IMR-90 (cell line): ENCODE data around the gene FBXL7. TPM values are rescaled to one million over a fixed set of nuclear protein-coding genes. Genes with fewer than 3 reads are reported as not detected.

ENCODE experiments used
- ATAC-seq: fragments of 200-7000 bp; cut with Tn5 transposase; 2 replicates; pipeline ENCODE4 v1.9.1; 2020; ENCODE audit warnings: low read depth, mild to moderate bottlenecking, moderate library complexity
- BruUV-seq: library from RNA; stranded (reverse); fragments of 400-500 nt; replicated peaks from 2 replicates; lab custom pipeline; 2021; lab: Mats Ljungman, UMichigan
- CTCF ChIA-PET: fragments of 300-600 bp; formaldehyde crosslinking; extraction: SDS; loops from one replicate; lab custom pipeline; 2021; ENCODE audit warnings: antibody characterized with exemption; lab: Yijun Ruan, JAX
- POLR2A ChIA-PET: fragments of 300-600 bp; sonication (Branson Sonifier 250); formaldehyde crosslinking; loops from one replicate; lab custom pipeline; 2022; ENCODE audit warnings: antibody characterized with exemption; ENCODE audit not compliant: unreplicated experiment; lab: Charles Lee
- DNase-seq: peaks from one replicate; pipeline ENCODE4 v3.0.0; 2013
- H2AFZ ChIP-seq: replicated peaks from 2 replicates; pipeline ENCODE3; 2013; ENCODE audit warnings: low read length, mild to moderate bottlenecking; ENCODE audit not compliant: poor library complexity
- H2AK5ac ChIP-seq: 2 replicates; pipeline ENCODE4 v1.6.1; 2013; ENCODE audit warnings: low read depth, low read length, inconsistent platforms
- H2AK9ac ChIP-seq: replicated peaks from 2 replicates; pipeline ENCODE3; 2013; ENCODE audit warnings: mild to moderate bottlenecking, low read depth, low read length, moderate library complexity; ENCODE audit not compliant: poor library complexity
- H2BK120ac ChIP-seq: 2 replicates; pipeline ENCODE4 v1.6.1; 2013; ENCODE audit warnings: low read depth, low read length, inconsistent platforms
- H2BK15ac ChIP-seq: 3 replicates; pipeline ENCODE4 v1.6.1; 2013; ENCODE audit warnings: low read depth, low read length, inconsistent platforms
- H2BK20ac ChIP-seq: 2 replicates; pipeline ENCODE4 v1.6.1; 2013; ENCODE audit warnings: low read depth, mild to moderate bottlenecking, inconsistent platforms, low read length, moderate library complexity
- H2BK5ac ChIP-seq: 2 replicates; pipeline ENCODE4 v1.6.1; 2013; ENCODE audit warnings: mild to moderate bottlenecking, low read depth, low read length, inconsistent platforms; ENCODE audit not compliant: poor library complexity, severe bottlenecking
- H3K14ac ChIP-seq: replicated peaks from 2 replicates; pipeline ENCODE4 v1.6.1; 2013; ENCODE audit warnings: low read depth, low read length, inconsistent platforms
- H3K18ac ChIP-seq: 2 replicates; pipeline ENCODE4 v1.6.1; 2013; ENCODE audit warnings: low read depth, low read length, control low read depth
- H3K23ac ChIP-seq: 2 replicates; pipeline ENCODE4 v1.6.1; 2013; ENCODE audit warnings: low read depth, low read length, inconsistent platforms
- H3K27ac ChIP-seq: 2 replicates; pipeline ENCODE4 v1.5.1; 2013; ENCODE audit warnings: mild to moderate bottlenecking, control low read depth, low read length; ENCODE audit not compliant: insufficient read depth
- H3K27me3 ChIP-seq: 2 replicates; pipeline ENCODE4 v1.6.1; 2013; ENCODE audit warnings: low read length; ENCODE audit not compliant: control insufficient read depth, insufficient read depth
- H3K36me3 ChIP-seq: 2 replicates; pipeline ENCODE4 v1.6.1; 2013; ENCODE audit warnings: low read length, mixed read lengths; ENCODE audit not compliant: control insufficient read depth, insufficient read depth
- H3K4ac ChIP-seq: 2 replicates; pipeline ENCODE4 v1.6.1; 2013; ENCODE audit warnings: low read depth, low read length, inconsistent platforms
- H3K4me1 ChIP-seq: 2 replicates; pipeline ENCODE4 v1.6.1; 2013; ENCODE audit warnings: low read length, mixed read lengths; ENCODE audit not compliant: control insufficient read depth, insufficient read depth
- H3K4me2 ChIP-seq: 2 replicates; pipeline ENCODE4 v1.6.1; 2013; ENCODE audit warnings: low read depth, mild to moderate bottlenecking, control low read depth, low read length, moderate library complexity
- H3K4me3 ChIP-seq: 2 replicates; pipeline ENCODE4 v1.5.1; 2013; ENCODE audit warnings: low read depth, mild to moderate bottlenecking, control low read depth, low read length, moderate library complexity; ENCODE audit not compliant: insufficient read depth
- H3K56ac ChIP-seq: 2 replicates; pipeline ENCODE4 v1.6.1; 2013; ENCODE audit warnings: low read length, inconsistent platforms; ENCODE audit not compliant: insufficient read depth; ENCODE audit errors: extremely low read depth
- H3K79me1 ChIP-seq, 2 experiments: 2 replicates each; pipeline ENCODE4 v1.6.1; 2013; ENCODE audit warnings: low read length in 2 of 2, inconsistent platforms in 1 of 2, low read depth in 1 of 2
- H3K9ac ChIP-seq: 2 replicates; pipeline ENCODE4 v1.6.1; 2013; ENCODE audit warnings: low read depth, low read length, control low read depth
- H3K9me1 ChIP-seq: 2 replicates; pipeline ENCODE4 v1.6.1; 2013; ENCODE audit warnings: low read length, inconsistent platforms; ENCODE audit not compliant: insufficient read depth
- H3K9me3 ChIP-seq: 2 replicates; pipeline ENCODE4 v1.6.1; 2013; ENCODE audit warnings: low read length; ENCODE audit not compliant: control insufficient read depth, insufficient read depth
- H4K20me1 ChIP-seq: 2 replicates; pipeline ENCODE4 v1.6.1; 2013; ENCODE audit warnings: low read length, inconsistent platforms; ENCODE audit not compliant: insufficient read depth
- H4K5ac ChIP-seq: 2 replicates; pipeline ENCODE4 v1.6.1; 2013; ENCODE audit warnings: mild to moderate bottlenecking, low read depth, low read length, control low read depth
- H4K8ac ChIP-seq, 2 experiments: 2 replicates each; pipeline ENCODE4 v1.6.1; 2013; ENCODE audit warnings: low read depth in 2 of 2, low read length in 2 of 2, control low read depth in 1 of 2, inconsistent platforms in 1 of 2
- H4K91ac ChIP-seq: 2 replicates; pipeline ENCODE4 v1.6.1; 2013; ENCODE audit warnings: low read depth, low read length, inconsistent platforms; ENCODE audit not compliant: insufficient read depth
- BHLHE40 ChIP-seq: fragments of 150-350 bp; IDR thresholded peaks from 2 replicates; pipeline ENCODE4 v1.6.1; 2016; ENCODE audit warnings: mild to moderate bottlenecking, low read depth, low read length
- CEBPB ChIP-seq: IDR thresholded peaks from 2 replicates; pipeline ENCODE4 v1.6.1; 2012; ENCODE audit warnings: low read depth, low read length, improper control_type of control experiment
- CHD1 ChIP-seq: IDR thresholded peaks from 2 replicates; pipeline ENCODE4 v1.6.1; 2012; ENCODE audit warnings: low read depth, low read length, improper control_type of control experiment
- CTCF ChIP-seq: conservative IDR thresholded peaks from 2 replicates; pipeline ENCODE4 v1.5.1; 2012; ENCODE audit warnings: mild to moderate bottlenecking, low read depth, low read length, improper control_type of control experiment
- ELK1 ChIP-seq: fragments of 150-350 bp; IDR thresholded peaks from 2 replicates; pipeline ENCODE4 v1.6.1; 2016; ENCODE audit warnings: low read depth, mild to moderate bottlenecking, low read length, moderate library complexity, borderline replicate concordance
- FOS ChIP-seq: fragments of 150-350 bp; IDR thresholded peaks from 2 replicates; pipeline ENCODE4 v1.6.1; 2016; ENCODE audit warnings: low read depth, low read length
- MAFK ChIP-seq: IDR thresholded peaks from 2 replicates; pipeline ENCODE4 v1.6.1; 2012; ENCODE audit warnings: low read depth, low read length, improper control_type of control experiment
- MAZ ChIP-seq: IDR thresholded peaks from 2 replicates; pipeline ENCODE4 v1.6.1; 2012; ENCODE audit warnings: low read depth, mild to moderate bottlenecking, low read length, improper control_type of control experiment, moderate library complexity, borderline replicate concordance
- MXI1 ChIP-seq: IDR thresholded peaks from 2 replicates; pipeline ENCODE4 v1.6.1; 2012; ENCODE audit warnings: low read depth, mild to moderate bottlenecking, low read length, moderate library complexity, borderline replicate concordance
- NFE2L2 ChIP-seq: fragments of 150-350 bp; IDR thresholded peaks from 2 replicates; pipeline ENCODE4 v1.6.1; 2016; ENCODE audit warnings: low read depth, mild to moderate bottlenecking, low read length
- POLR2A ChIP-seq: IDR thresholded peaks from 2 replicates; pipeline ENCODE4 v1.6.1; 2012; ENCODE audit warnings: mild to moderate bottlenecking, low read depth, low read length
- RAD21 ChIP-seq: IDR thresholded peaks from 2 replicates; pipeline ENCODE4 v1.6.1; 2012; ENCODE audit warnings: low read length, improper control_type of control experiment
- RCOR1 ChIP-seq: IDR thresholded peaks from 2 replicates; pipeline ENCODE4 v1.6.1; 2012; ENCODE audit warnings: mild to moderate bottlenecking, low read length, improper control_type of control experiment; ENCODE audit not compliant: insufficient replicate concordance
- RFX5 ChIP-seq: IDR thresholded peaks from 2 replicates; pipeline ENCODE4 v1.8.0; 2012; ENCODE audit warnings: low read depth, mild to moderate bottlenecking, low read length, moderate library complexity
- SMC3 ChIP-seq: fragments of 150-350 bp; IDR thresholded peaks from 2 replicates; pipeline ENCODE4 v1.6.1; 2016; ENCODE audit warnings: low read depth, mild to moderate bottlenecking, antibody characterized with exemption, low read length, moderate library complexity
- USF2 ChIP-seq: fragments of 150-350 bp; IDR thresholded peaks from 2 replicates; pipeline ENCODE4 v1.6.1; 2017; ENCODE audit warnings: mild to moderate bottlenecking, antibody characterized with exemption, low read length, low read depth
- WGBS, 2 experiments: methylation state at CpG; one replicate each; pipeline versions ENCODE4 v1.1.5 to v1.1.7; 2013; ENCODE audit warnings: missing lambda C conversion rate in 2 of 2; ENCODE audit not compliant: insufficient read length in 1 of 2; ENCODE audit errors: extremely low coverage in 2 of 2; 5-methylcytosine and 5-hydroxymethylcytosine counted together
- dilution Hi-C: fragments of 300-500 bp; cut with HindIII; formaldehyde crosslinking; loops from one replicate; pipeline ENCODE4 v1.14.3; 2018; ENCODE audit warnings: low sequenced_read_pairs; ENCODE audit not compliant: unreplicated experiment
- in situ Hi-C: fragments of 300-500 bp; cut with MboI; formaldehyde crosslinking; loops from 3 replicates; pipeline ENCODE4 v1.14.3; 2019; ENCODE audit warnings: low sequenced_read_pairs, inconsistent platforms, mixed read lengths
- intact Hi-C: fragments of 100-400 bp; cut with micrococcal nuclease; formaldehyde crosslinking; loops from 2 replicates; pipeline ENCODE4 v1.10.0; 2022
- polyA plus RNA-seq, 3 experiments: library from polyadenylated mRNA; depleted of rRNA; stranded (reverse); fragments of >200 nt; gene quantifications; 2 replicates each; pipeline ENCODE4 v1.2.3, GENCODE V29; 2012; ENCODE audit warnings: low replicate concordance in 1 of 3
- total RNA-seq: library from RNA; depleted of rRNA; stranded (reverse); fragments of >200 nt; gene quantifications from 2 replicates; pipeline ENCODE4 v1.2.3, GENCODE V29; 2012

Gene FBXL7
- total and polyA plus RNA-seq, 2 of the 4 experiments (the other 2 are of a cell fraction) = 4.1 to 10.2 TPM

- H3K23ac ChIP-seq = no peak overlapping the region
- peaks cover 13 to 19% of the 10 kb centered on the region in 2 experiments for H3K79me1 ChIP-seq
- no peak overlapping the region for H3K4ac ChIP-seq
- BruUV-seq = no TSS peak
- dilution Hi-C loops = no loop called here
- H2BK20ac ChIP-seq = no peak overlapping the region
- no peak overlapping the region for H4K5ac ChIP-seq
- no peak overlapping the region for H2AK9ac ChIP-seq
- H3K27me3 ChIP-seq = no peaks in the 10 kb centered on the region
- H3K4me2 ChIP-seq = no peak overlapping the region
- intact Hi-C loops = no loop called here
- no peak overlapping the region for H4K8ac ChIP-seq
- ChIA-PET POLR2A (no interaction called here), CTCF (no interaction called here)
- H3K36me3 ChIP-seq = no peaks in the 10 kb centered on the region
- no peak overlapping the region for H3K14ac ChIP-seq
- H3K56ac ChIP-seq = no peak overlapping the region
- H3K27ac ChIP-seq = no peak overlapping the region
- DNase-seq (no peak), ATAC-seq (no peak)
- WGBS, 2 experiments = no CpG with 5 or more reads among the region's 2 CpGs
- 0 out of 2 replicates have a peak, but pooled peaks cover 3% of the 10 kb centered on the region for H3K9me1 ChIP-seq
- in situ Hi-C loops = no loop called here
- no peak overlapping the region for H3K9ac ChIP-seq
- TF ChIP-seq MAFK (no peak), RAD21 (no peak), POLR2A (no peak), RCOR1 (no peak), CEBPB (no peak), BHLHE40 (no peak), CHD1 (no peak), SMC3 (no peak), MXI1 (no peak), FOS (no peak), USF2 (no peak), MAZ (no peak), ELK1 (no peak), CTCF (no peak), RFX5 (no peak), NFE2L2 (no peak)
- H2BK5ac ChIP-seq = no peak overlapping the region
- H3K4me3 ChIP-seq = no peak overlapping the region
- no peak overlapping the region for H2BK120ac ChIP-seq
- no peak overlapping the region for H3K18ac ChIP-seq
- no peaks in the 10 kb centered on the region for H3K9me3 ChIP-seq
- H2AFZ ChIP-seq = no peak overlapping the region
- H3K4me1 ChIP-seq = peaks cover 3% of the 10 kb centered on the region
- 0 out of 2 replicates have a peak, but pooled peaks cover 12% of the 10 kb centered on the region for H4K20me1 ChIP-seq
- no peak overlapping the region for H2AK5ac ChIP-seq
- no peak overlapping the region for H2BK15ac ChIP-seq
- no peak overlapping the region for H4K91ac ChIP-seq
Measured at GRCh38 chr5:15796096-15796495, 296.1 kb downstream of the FBXL7 start.
